ENCODE results near the gene RBMS2. TPM values are rescaled to one million over a fixed set of nuclear protein-coding genes. Genes with fewer than 3 reads are reported as not detected.

Gene RBMS2
- total RNA-seq, 4 donors from 2014 or later = 14.5 to 88.0 (median 29.1) TPM

DNA sequence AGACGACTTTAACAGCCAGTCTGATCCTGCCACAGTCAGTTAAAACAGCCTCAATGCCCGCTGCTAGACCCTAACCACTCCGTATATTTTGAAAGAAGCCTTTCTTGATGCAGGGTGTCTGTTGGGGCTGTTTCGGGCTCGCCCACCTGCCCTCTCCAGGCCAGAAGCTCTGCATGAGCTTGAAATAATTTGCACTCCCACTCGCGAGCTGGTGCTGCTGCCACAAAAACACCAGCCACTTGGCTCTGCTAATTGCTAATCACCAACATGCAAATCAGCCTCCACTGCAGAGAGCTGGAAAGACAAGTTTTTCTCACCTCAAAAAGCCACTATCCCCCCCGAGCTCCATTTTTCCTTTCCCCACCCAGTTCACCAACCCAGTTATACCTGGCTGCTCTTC, 93.0 kb downstream of the RBMS2 start:
- Histone ChIP-seq H3K4me3 (no peak overlapping the region), H3K27ac (no peak overlapping the region), H3K36me3 (peaks cover 94% of the 10 kb centered on the region), H3K4me1 (no peaks in the 10 kb centered on the region), H3K27me3 (no peaks in the 10 kb centered on the region), H3K9me3 (no peaks in the 10 kb centered on the region)
- WGBS = 52% methylated on average over 8 of the region's 8 CpGs
- TF ChIP-seq POLR2A (IDR thresholded peaks at IDR 0.05) (no peak), POLR2AphosphoS5 (IDR thresholded peaks at IDR 0.05) (no peak), EP300 (IDR thresholded peaks at IDR 0.05) (no peak), CTCF (IDR thresholded peaks at IDR 0.05) (no peak)
- DNase-seq (ENCODE audit: low spot score in 2 of 2) = no peak

DNA sequence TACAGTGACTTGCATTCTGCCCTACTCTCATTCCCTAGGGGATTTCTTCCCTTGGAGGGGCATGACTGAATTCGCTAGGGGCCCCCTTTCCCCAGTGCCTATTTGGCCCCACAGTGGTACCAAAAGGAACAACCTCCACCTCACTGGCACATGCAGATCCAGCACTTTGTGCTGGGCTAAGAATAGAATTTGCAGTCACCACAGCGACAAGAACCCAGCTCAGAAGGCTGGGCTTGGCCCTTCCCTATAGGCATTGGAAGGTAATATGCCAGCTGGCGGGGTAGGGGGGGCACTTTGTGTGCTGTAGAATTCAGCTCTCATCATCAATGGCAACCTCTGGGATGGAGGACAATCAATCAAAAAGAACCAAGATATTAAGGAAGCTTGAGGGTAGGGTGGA, 94.6 kb downstream of the RBMS2 start:
- no peak overlapping the region for H3K4me3 ChIP-seq
- H3K4me1 ChIP-seq = no peaks in the 10 kb centered on the region
- no peaks in the 10 kb centered on the region for H3K27me3 ChIP-seq
- peaks cover 92% of the 10 kb centered on the region for H3K36me3 ChIP-seq
- no peaks in the 10 kb centered on the region for H3K9me3 ChIP-seq
- WGBS = 87% methylated on average over 3 of the region's 3 CpGs
- H3K27ac ChIP-seq = no peak overlapping the region
- no peak for DNase-seq (ENCODE audit: low spot score in 2 of 2)
- TF ChIP-seq POLR2AphosphoS5 (IDR thresholded peaks at IDR 0.05) (no peak), POLR2A (IDR thresholded peaks at IDR 0.05) (no peak), CTCF (IDR thresholded peaks at IDR 0.05) (no peak), EP300 (IDR thresholded peaks at IDR 0.05) (no peak)

GRCh38 chr12:56616925-56617324, 95.3 kb downstream of the RBMS2 start:
- no peak for TF ChIP-seq POLR2A (IDR thresholded peaks at IDR 0.05)
- no peaks in the 10 kb centered on the region for H3K9me3 ChIP-seq
- H3K4me1 ChIP-seq = no peaks in the 10 kb centered on the region
- H3K27me3 ChIP-seq = no peaks in the 10 kb centered on the region
- H3K27ac ChIP-seq = no peak overlapping the region
- DNase-seq (ENCODE audit: low spot score in 2 of 2) = no peak
- H3K36me3 ChIP-seq = peaks cover 89% of the 10 kb centered on the region
- H3K4me3 ChIP-seq = no peak overlapping the region

GRCh38 chr12:56622535-56622934, 100.9 kb downstream of the RBMS2 start:
- peaks cover 29% of the 10 kb centered on the region for H3K4me1 ChIP-seq
- peaks cover 36% of the 10 kb centered on the region for H3K36me3 ChIP-seq

DNA sequence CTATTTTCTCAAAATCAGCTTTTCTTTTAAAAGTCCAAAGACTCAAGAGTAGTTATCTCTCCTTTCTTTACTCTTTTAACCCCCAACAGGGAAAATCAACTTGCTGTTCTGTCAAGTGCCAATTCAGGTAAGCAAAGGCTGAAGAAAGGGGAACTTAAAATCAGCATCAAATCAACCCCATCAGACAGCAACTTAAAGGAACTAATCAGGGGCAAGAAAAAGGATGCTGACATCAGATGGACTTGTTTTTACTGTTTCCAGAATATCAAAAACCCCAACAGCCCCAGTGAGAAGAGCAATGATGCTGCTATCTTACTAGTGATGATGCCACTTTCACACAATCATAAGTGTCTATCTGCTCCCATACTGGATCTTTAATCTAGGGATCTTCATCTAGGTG, 105.1 kb downstream of the RBMS2 start:
- peaks cover 56% of the 10 kb centered on the region for H3K4me1 ChIP-seq
- H3K4me3 ChIP-seq = no peak overlapping the region
- no peak overlapping the region for H3K27ac ChIP-seq
- no peak for DNase-seq (ENCODE audit: low spot score in 2 of 2)
- TF ChIP-seq CTCF (IDR thresholded peaks at IDR 0.05) (no peak), POLR2AphosphoS5 (IDR thresholded peaks at IDR 0.05) (no peak)
- no peaks in the 10 kb centered on the region for H3K9me3 ChIP-seq
- H3K36me3 ChIP-seq = peaks cover 6% of the 10 kb centered on the region
- no peaks in the 10 kb centered on the region for H3K27me3 ChIP-seq

More at GRCh38 chr12:56622535-56622934, 100.9 kb downstream of the RBMS2 start:
- H3K27me3 ChIP-seq = no peaks in the 10 kb centered on the region
- no peak for DNase-seq (ENCODE audit: low spot score in 2 of 2)
- H3K9me3 ChIP-seq = no peaks in the 10 kb centered on the region
- 86% methylated on average over 1 of the region's 1 CpG for WGBS
- no peak overlapping the region for H3K4me3 ChIP-seq
- TF ChIP-seq CTCF (IDR thresholded peaks at IDR 0.05) (no peak), POLR2AphosphoS5 (IDR thresholded peaks at IDR 0.05) (no peak), POLR2A (IDR thresholded peaks at IDR 0.05) (no peak), EP300 (IDR thresholded peaks at IDR 0.05) (no peak)
- H3K27ac ChIP-seq = no peak overlapping the region
